ENCODE measurements around the gene FREM2.
A peak's percentile ranks its signal among the peaks of the same experiment; 100 is the strongest.

The FREM2 gene

GRCh38 chr13:38685974-38686576 is 802 bp upstream of the FREM2 start:
- no peak for FAIRE-seq
- DNase-seq (ENCODE audit: low spot score), result peak; percentile 25

GRCh38 chr13:38687246-38688229 is 661 bp downstream of the FREM2 start:
- FAIRE-seq (no peak), DNase-seq (ENCODE audit: low spot score) (peak; percentile 18)

- no peak for FAIRE-seq
Observed at GRCh38 chr13:38688674-38689073, 1.8 kb downstream of the FREM2 start.

GRCh38 chr13:38690231-38690630 is 3.4 kb downstream of the FREM2 start:
- FAIRE-seq, result no peak
- no peak for DNase-seq (ENCODE audit: low spot score)

More at GRCh38 chr13:38688674-38689073, 1.8 kb downstream of the FREM2 start:
- DNase-seq (ENCODE audit: low spot score), result no peak

- FAIRE-seq (no peak), DNase-seq (ENCODE audit: low spot score) (no peak)
Observed at GRCh38 chr13:38693168-38693567, 6.3 kb downstream of the FREM2 start.

GRCh38 chr13:38693641-38694040 is 6.8 kb downstream of the FREM2 start:
- FAIRE-seq (no peak), DNase-seq (ENCODE audit: low spot score) (no peak)

- DNase-seq (ENCODE audit: low spot score) (no peak), FAIRE-seq (no peak)
Observed at GRCh38 chr13:38697197-38697596, 10.3 kb downstream of the FREM2 start.

- no peak for DNase-seq (ENCODE audit: low spot score)
- no peak for FAIRE-seq
Observed at GRCh38 chr13:38697628-38698333, 10.9 kb downstream of the FREM2 start.

GRCh38 chr13:38700051-38700450 is 13.2 kb downstream of the FREM2 start:
- FAIRE-seq (no peak), DNase-seq (ENCODE audit: low spot score) (no peak)

GRCh38 chr13:38702669-38703068 is 15.8 kb downstream of the FREM2 start:
- FAIRE-seq (no peak), DNase-seq (ENCODE audit: low spot score) (no peak)

- DNase-seq (ENCODE audit: low spot score) (no peak), FAIRE-seq (no peak)
Observed at GRCh38 chr13:38703255-38703654, 16.4 kb downstream of the FREM2 start.

GRCh38 chr13:38705365-38705764 is 18.5 kb downstream of the FREM2 start:
- FAIRE-seq (no peak), DNase-seq (ENCODE audit: low spot score) (no peak)

GRCh38 chr13:38707460-38707859 is 20.6 kb downstream of the FREM2 start:
- FAIRE-seq, result no peak
- no peak for DNase-seq (ENCODE audit: low spot score)

- FAIRE-seq (no peak), DNase-seq (ENCODE audit: low spot score) (no peak)
Observed at GRCh38 chr13:38713046-38713445, 26.2 kb downstream of the FREM2 start.

- FAIRE-seq (no peak), DNase-seq (ENCODE audit: low spot score) (no peak)
Observed at GRCh38 chr13:38718374-38718773, 31.5 kb downstream of the FREM2 start.

- FAIRE-seq (no peak), DNase-seq (ENCODE audit: low spot score) (no peak)
Observed at GRCh38 chr13:38730332-38730731, 43.5 kb downstream of the FREM2 start.

GRCh38 chr13:38733146-38733545 is 46.3 kb downstream of the FREM2 start:
- no peak for FAIRE-seq

GRCh38 chr13:38735665-38736440 is 49.0 kb downstream of the FREM2 start:
- FAIRE-seq (no peak), DNase-seq (ENCODE audit: low spot score) (no peak)

More at GRCh38 chr13:38733146-38733545, 46.3 kb downstream of the FREM2 start:
- no peak for DNase-seq (ENCODE audit: low spot score)

GRCh38 chr13:38743466-38743865 is 56.6 kb downstream of the FREM2 start:
- DNase-seq (ENCODE audit: low spot score) (no peak), FAIRE-seq (no peak)

GRCh38 chr13:38752686-38753085 is 65.8 kb downstream of the FREM2 start:
- DNase-seq (ENCODE audit: low spot score), result no peak
- no peak for FAIRE-seq

GRCh38 chr13:38753878-38754277 is 67.0 kb downstream of the FREM2 start:
- FAIRE-seq (no peak), DNase-seq (ENCODE audit: low spot score) (no peak)
